Endometrial microvascular endothelial cells (primary cell): ENCODE results near the gene FOXN1. TPM values are rescaled to one million over a fixed set of nuclear protein-coding genes. Genes with fewer than 3 reads are reported as not detected.
"Not testable (repeated sequence)": the region's sequence is repeated elsewhere in the genome, so short reads cannot be mapped to it uniquely, and the experiment has no call there.

Experiments
- in situ Hi-C: cut with HindIII; loops from 2 replicates; pipeline ENCODE4 v1.10.0; 2017; ENCODE audit warnings: low sequenced_read_pairs, low pct_unique_long_range_greater_than_20kb; ENCODE audit errors: inconsistent ontology term
- total RNA-seq: library from RNA; depleted of rRNA; stranded (reverse); fragments of >200 nt; gene quantifications from one replicate; pipeline ENCODE4 v1.2.3, GENCODE V29; 2015; ENCODE audit errors: inconsistent ontology term

Gene FOXN1, protein sequence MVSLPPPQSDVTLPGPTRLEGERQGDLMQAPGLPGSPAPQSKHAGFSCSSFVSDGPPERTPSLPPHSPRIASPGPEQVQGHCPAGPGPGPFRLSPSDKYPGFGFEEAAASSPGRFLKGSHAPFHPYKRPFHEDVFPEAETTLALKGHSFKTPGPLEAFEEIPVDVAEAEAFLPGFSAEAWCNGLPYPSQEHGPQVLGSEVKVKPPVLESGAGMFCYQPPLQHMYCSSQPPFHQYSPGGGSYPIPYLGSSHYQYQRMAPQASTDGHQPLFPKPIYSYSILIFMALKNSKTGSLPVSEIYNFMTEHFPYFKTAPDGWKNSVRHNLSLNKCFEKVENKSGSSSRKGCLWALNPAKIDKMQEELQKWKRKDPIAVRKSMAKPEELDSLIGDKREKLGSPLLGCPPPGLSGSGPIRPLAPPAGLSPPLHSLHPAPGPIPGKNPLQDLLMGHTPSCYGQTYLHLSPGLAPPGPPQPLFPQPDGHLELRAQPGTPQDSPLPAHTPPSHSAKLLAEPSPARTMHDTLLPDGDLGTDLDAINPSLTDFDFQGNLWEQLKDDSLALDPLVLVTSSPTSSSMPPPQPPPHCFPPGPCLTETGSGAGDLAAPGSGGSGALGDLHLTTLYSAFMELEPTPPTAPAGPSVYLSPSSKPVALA
- total RNA-seq = not detected

DNA sequence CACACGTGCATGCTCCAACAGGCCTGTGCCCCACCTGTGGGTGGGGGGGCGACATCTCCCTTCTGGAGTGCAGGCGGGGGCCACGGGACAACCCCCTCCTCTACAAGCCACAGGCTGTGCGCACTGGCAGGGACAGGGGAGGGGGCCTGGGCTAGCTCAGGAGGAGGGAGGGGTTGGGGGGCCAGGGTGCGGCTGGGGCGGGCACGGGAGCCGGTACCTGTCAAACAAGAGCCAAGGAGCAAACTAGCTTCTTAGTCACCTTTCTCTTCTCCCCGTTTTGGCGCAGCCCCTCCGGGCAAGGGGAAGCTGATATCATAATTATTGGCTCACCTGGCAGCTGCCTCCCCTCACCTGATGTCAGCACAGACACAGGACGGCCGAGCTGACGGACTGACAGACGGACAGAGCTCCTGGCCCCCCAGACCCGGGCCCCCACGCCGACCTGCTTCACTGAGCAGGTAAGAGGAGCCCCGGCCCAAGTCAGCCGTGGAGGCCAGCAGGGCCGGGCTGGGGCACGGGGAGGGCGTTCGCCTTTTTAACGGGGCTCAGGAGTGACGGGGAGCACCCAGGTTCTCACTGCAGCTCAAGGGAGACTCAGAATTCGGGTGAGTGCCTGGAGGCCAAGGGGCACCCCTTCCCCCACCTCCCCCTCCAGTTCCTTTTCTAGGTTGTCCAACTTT, at the start of gene FOXN1:
TSS of gene FOXN1 (plus strand) at position 363 of the 680 bp plus-strand sequence. CDS start 17,622 bp downstream, outside the sequence.
- in situ Hi-C loops = no loop called here

DNA sequence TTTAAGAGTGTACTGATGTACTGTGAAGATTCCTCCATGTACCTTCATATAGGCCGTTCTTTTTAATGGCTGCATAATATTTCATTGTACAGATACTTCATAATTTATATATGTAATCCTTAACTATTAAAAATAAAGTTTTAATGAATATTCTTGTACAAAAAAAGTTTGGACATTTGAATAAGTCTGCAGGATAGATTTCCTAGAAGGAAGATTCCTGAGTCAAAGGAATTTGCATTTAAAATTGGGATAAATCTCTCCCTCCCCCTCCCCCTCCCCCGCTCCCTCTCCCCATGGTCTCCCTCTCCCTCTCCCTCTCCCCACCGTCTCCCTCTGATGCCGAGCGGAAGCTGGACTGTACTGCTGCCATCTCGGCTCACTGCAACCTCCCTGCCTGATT, 48.3 kb upstream of the FOXN1 start:
- in situ Hi-C loops = no loop called here

DNA sequence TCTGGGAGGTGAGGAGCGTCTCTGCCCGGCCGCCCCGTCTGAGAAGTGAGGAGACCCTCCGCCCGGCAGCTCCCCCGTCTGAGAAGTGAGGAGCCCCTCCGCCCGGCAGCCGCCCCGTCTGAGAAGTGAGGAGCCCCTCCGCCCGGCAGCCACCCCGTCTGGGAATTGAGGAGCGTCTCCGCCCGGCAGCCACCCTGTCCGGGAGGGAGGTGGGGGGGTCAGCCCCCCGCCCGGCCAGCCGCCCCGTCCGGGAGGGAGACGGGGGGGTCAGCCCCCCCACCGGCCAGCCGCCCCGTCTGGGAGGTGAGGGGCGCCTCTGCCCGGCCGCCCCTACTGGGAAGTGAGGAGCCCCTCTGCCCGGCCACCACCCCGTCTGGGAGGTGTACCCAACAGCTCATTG, 47.3 kb upstream of the FOXN1 start:
- in situ Hi-C loops = not testable (repeated sequence)

- in situ Hi-C loops = no loop called here
Measured at GRCh38 chr17:28460901-28461300, 45.2 kb upstream of the FOXN1 start.

- in situ Hi-C loops = no loop called here
Measured at GRCh38 chr17:28466001-28466400, 40.1 kb upstream of the FOXN1 start.

- in situ Hi-C loops = no loop called here
Measured at GRCh38 chr17:28466521-28467048, 39.6 kb upstream of the FOXN1 start.

DNA sequence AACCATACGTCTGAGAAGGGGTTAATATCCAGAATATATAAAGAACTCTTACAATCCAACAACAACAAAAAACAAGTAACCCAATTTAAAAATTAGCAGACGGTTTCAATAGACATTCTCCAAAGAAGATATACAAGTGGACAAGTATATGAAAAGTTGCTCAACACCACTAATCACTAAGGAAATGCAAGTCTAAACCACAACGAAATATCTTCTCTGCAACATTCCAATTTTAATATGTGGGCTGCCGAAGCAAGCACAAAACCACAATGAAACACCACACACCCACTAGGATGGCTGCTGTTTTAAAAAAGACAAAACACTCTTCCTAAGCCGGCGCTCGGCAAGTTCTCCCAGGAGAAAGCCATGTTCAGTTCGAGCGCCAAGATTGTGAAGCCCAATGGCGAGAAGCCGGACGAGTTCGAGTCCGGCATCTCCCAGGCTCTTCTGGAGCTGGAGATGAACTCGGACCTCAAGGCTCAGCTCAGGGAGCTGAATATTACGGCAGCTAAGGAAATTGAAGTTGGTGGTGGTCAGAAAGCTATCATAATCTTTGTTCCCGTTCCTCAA, 38.6 kb upstream of the FOXN1 start:
- in situ Hi-C loops = no loop called here

DNA sequence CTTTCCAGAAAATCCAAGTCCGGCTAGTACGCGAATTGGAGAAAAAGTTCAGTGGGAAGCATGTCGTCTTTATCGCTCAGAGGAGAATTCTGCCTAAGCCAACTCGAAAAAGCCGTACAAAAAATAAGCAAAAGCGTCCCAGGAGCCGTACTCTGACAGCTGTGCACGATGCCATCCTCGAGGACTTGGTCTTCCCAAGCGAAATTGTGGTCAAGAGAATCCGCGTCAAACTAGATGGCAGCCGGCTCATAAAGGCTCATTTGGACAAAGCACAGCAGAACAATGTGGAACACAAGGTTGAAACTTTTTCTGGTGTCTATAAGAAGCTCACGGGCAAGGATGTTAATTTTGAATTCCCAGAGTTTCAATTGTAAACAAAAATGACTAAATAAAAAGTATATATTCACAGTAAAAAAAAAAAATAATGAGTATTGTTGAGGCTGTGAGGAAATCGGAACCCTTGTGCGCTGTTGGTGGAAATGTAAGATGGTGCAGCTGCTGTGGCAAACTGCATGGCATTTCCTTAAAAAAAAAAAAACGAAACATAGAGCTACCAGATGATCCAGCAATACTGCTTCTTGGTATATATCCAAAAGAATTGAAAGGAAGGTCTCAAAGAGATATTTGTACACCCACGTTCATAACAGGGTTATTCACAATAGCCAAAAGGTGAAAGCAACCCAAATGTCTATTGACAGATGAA, 38.0 kb upstream of the FOXN1 start:
- in situ Hi-C loops = not testable (repeated sequence)

- in situ Hi-C loops = no loop called here
Measured at GRCh38 chr17:28468781-28469180, 37.4 kb upstream of the FOXN1 start.

DNA sequence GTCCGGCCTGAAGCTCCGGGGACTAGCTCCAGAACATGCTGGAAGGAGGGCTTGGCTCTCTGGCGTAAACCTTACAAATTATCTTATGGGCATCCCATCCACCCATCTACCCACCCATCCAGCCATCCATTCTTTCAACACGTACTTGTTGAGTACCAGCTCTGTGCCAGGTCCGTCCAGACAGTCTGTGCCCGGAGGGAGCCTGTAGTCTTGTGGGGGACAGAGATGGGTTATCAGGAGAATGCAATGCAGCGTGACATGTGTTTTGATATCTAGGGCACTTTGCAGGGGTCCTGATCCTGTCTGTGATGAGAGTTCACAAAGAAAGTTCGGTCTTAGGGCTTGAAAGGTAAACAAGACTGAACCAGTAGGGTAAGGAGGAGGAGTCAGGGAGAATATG, 36.8 kb upstream of the FOXN1 start:
- in situ Hi-C loops = no loop called here

GRCh38 chr17:28470266-28470913, 35.8 kb upstream of the FOXN1 start:
- in situ Hi-C loops = no loop called here

DNA sequence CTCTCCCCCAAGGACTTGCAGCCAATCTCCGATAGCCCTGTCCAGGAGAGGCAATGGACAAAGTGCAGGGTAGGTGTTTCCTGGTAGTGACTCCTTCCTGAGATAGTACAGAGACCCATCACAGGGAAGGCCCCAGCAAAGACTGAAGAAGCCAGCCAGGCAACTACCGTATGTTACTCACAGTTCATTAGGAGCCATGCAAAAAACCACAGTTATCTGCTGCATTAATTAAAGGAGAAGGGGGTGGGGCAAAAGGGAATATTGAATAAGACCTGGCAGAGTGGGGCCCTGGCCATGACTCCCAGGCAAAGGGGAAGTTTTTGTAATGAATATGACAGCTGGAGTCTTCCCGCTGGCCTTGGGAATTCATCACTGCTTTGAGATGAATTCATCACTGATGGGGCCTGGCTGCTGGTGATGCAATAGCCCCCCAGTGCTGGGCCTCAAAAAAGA, 35.2 kb upstream of the FOXN1 start:
- in situ Hi-C loops = no loop called here

DNA sequence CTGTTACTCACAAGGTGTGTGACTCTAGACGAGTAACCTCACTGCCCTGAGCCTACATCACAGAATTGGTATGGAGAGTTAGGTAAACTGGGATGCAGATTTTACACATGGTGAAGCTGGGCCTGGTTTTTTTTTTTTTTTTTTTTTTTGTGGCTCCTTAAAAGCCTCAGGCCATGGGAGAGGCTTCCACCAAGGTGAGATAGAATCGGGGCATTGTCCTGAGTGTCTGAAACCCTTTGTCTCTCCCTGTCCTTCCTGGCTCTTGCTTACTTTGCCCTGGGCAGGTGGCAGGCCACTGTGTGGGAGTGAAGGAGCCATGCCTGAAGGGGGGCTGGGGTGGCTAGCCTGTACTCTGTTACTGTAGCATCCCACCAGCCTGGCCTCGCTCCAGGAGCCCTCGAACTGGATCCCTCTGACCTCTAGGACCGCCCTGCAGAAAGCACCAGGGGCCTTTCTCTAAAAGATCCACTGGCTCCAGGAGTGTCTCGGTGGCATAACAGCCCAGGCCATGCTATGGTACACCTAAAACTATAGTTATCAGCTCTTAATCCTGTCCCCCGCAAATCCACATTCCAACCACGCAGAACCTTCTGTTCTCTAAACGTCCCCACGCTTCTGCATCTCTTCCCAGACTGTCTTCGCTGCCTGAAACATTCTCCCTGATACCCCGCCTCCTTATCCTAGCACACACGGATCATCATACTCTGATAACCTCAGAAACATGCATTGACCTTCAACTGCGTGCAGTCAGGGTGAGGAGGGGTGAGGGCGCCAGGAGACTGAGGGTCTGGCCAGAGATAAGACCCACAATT, 34.4 kb upstream of the FOXN1 start:
- in situ Hi-C loops = no loop called here

DNA sequence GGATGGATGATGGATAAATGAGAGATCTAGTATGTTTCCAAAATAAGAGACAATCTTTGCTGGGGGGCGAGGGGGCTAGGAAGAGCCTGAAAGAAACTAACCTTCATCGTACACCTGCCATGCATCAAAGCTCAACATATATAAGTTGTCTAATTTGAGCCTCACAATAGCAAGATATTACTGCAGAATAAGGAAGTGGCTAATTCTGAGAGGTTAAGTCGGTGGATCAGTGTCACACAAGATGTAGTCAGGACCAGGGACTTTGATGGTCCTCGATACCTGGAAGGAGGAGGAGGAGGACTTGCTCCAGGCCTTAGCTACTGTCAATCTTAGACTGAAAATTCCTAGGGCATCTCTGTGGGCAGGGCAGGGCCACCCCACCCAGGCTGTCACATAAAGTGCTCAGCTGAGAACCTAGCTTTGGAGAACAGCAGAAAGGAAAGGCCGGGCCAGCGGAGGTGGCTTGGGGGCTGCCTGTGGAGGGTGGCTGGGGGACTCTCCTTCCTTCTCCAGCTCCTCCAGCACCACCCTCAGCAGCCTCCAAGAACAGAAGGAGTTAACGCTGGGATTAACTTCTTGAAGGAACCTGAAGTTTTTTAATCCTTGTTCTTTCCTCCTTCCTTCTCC, 33.2 kb upstream of the FOXN1 start:
- in situ Hi-C loops = no loop called here

- in situ Hi-C loops = no loop called here
Measured at GRCh38 chr17:28473542-28473941, 32.6 kb upstream of the FOXN1 start, which contains the start of gene SLC13A2. SLC13A2 (plus strand) TSS chr17:28473644; CDS start chr17:28473713, 69 bp downstream.

DNA sequence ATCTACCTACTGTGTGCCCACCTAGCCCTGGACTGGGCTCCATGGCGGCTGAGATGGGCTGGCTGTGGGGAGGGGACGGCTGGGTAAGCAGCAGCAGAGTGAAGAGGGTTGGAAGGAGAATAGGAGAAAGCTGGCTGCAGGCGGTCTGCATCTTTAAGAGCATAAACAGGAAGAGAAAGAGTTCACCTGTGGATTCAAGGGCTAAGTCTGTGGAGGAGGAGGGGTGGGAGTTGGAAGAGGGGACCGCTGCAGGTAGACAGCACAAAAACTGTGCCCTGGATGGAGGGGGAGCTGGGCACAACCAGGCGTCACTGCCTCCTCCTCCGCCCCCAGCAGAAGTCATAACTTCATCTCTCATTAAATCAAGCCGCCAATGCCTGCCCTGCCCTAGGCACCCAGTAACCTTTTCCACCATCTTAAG, 32.0 kb upstream of the FOXN1 start:
- in situ Hi-C loops = no loop called here
